ENCODE results near the gene MYCBP2.

Gene MYCBP2

DNA sequence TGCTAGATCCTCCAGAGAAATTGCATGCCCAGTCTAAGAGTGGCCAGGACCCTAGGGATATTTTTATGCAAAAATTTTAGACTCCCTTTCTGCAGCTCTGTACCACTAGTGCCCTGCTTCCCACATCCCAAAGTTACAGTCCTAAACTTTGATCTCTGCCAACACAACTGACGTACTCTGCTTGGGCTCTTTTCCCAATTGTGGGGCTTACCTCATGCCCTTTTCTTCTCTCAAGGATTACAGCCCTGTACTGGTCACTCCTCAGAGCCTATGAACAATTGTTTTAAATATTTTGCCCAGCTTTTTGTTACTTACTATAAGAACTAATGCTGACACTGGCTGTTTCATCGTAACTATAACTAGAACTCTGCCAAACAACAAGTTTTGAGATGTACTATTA, 242.1 kb downstream of the MYCBP2 start:
- no peak for DNase-seq

DNA sequence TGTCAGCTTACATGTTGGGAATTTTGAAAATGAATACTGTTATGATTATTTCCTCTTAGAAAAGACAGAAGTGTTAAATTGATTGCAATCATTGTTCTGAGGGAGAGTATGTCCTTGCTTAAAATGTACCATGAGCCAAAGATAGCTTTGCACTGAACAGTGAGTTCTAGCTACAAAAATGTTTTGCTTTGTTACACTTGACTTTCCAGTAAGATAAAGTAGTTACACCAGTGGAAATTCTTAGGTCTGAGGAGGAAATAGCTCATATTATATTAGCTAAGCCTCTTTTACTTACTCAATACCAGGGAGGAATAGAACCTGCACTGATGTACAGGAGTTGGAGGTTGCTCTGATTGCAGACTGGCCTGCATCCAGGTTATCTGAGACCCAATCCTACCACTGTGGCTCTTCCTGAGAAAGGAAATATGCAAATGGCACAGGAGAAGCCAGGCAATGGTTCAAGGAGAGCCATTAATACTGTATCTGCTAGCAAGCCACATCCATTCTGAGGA, 246.9 kb downstream of the MYCBP2 start:
- no peak for DNase-seq

DNA sequence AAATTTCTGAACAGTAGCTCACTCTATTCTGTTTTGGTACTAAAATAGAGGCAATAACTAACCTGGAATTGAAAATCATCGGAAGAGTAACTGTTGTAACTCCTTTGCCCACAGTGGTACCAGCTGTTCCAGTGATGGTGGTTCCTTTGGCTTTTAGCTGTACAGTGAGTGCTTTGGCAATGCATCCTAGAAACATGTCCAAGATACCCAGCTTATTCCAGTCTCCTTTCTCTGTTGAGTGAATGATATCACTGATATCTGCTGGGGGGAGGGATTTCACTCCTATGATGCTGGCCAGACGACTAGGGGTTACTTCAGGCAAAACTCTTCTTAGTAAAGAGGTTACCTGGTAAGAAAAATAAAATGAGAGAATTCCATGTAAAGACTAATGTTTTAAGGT, 259.4 kb downstream of the MYCBP2 start:
- DNase-seq: no peak

DNA sequence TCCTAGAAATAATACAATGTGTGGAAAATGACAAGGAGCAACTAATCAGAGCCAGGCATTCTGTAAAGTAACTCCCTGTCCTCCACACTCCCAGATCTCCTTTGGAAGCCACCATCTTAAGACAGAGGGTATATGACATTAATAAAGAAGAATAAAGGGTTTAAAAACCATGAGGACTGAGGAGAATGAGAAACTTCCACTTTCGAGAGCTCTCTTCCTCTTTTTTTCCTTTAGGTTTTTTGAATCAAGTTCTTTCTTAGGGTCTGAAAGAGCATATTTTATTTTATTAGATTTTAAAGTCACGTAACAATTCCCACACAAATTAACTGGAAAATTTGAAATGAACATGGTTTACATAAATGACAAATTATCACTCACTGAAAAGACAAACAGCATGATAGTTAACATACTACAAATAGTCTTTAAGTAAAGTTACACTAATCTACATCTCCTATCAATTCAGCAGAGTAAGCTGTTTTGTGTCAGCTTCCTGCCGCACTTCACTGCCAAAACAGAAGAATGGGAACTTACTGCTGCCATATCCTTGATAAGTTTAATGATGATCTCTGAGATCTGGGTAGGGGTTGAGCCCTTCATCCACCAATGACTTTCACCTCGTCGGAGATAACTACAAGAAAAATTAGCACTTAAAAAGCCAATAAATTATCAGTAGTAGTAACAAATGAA, 261.3 kb downstream of the MYCBP2 start:
- DNase-seq: no peak

DNA sequence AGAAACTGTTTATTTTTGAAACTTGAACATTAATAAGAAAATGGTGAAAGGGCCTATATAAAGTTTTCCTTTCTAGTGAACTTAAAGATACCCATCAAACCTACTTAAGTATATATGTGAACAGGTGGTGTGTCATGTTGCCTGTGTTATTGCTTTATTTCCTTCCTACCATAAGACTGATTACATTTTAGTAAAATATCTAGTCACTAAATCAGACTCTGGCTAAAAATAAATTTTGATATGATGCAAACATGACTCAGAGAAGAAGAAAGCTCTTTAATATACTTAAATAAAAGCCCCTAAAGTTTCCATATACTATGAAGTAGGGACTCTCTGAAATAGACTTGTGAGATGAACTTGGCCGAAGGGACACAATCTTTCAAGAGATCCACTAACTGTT, 264.8 kb downstream of the MYCBP2 start:
- DNase-seq: no peak

- DNase-seq: no peak
Measured at GRCh38 chr13:77061362-77061761, 265.5 kb downstream of the MYCBP2 start.

- no peak for DNase-seq
Measured at GRCh38 chr13:77056886-77057285, 270.0 kb downstream of the MYCBP2 start.

GRCh38 chr13:77056382-77056781, 270.5 kb downstream of the MYCBP2 start:
- no peak for DNase-seq

DNA sequence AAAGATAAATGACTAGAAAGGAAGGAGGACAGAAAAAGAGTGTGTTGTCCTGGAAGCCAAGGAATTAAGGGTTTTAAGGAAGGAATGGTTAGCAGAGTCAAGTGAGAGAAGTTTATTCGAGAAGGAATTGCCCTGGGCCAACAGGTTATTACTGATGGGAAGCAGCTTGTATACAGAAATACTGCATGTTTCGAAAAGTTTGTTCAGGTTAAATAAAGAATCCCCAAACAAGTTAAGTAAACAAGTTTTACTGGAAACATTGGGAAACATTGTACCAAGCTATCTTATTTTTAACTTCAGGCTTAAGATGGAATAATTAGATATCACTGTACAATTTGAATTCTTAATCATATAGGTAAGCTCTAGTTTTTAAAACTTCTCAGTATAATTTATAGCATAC, 271.7 kb downstream of the MYCBP2 start:
- no peak for DNase-seq

DNA sequence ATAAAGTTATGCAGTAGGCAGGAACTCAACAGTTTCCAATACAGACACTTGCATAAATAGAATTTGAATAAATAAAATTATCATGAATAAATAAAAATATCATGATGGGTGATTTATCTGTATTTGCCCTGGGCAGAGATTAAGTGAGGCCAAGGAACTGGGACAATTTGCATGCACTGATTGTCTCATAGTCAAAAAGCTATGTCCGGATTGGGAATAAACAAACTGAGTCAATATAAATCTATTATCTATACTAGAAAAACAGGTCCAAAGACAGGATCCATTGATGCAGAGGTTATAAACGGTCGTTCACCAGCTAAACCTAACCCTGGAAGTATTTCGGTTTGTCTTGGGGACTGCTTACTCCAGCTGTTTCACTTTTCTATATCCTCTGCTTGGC, 273.7 kb downstream of the MYCBP2 start:
- DNase-seq: no peak

DNA sequence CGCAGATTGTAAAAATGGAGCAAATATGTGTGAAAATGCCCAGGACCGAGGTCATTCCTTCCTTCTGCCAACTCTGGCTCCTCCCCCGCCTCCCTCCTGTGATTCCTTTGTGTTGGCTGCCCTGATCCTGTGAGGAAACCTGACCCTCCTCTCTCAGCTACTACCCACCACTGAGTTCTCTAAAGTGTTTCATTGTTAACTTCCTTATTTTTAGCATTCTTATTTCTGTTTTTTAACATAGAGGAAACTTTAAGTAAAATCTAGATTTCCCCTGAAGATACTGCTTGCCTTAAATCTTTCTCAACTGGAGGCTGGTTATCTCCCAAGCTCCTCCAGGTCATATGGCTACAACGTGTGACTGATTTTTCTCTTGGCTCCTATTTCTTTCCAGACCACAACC, 278.2 kb downstream of the MYCBP2 start:
- DNase-seq: no peak

DNA sequence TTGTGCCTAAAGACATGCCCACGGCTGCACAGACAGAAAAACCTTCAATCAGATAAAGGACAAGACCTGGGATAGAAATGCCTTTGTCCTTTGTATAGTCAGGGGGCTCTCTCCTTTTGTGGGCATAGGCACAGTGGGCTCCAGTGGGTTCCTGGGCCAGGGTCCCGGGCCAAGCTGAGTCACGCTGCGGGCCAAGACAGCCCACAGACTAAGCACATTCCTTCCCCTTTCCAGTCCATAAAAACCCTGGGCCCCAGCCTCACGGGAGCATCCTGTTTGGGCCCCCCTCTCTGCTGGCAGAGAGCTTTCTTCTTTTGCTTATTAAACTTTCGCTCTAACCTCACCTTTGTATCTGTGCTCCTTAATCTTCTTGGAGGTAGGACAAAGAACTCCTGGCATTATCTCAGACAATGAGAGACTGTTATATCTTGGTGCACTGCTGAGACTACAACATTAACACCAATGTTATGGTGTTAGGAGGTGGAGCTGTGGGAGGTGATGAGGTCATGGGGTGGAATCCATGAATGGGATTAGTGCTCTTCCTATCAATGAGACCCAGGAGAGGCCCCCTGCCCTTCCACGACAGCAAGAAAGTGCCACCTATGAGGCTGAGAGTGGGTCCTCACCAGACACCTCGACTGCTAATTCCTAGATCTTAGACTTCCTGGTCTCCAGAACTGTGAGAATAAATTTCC, 279.1 kb downstream of the MYCBP2 start:
- no peak for DNase-seq

DNA sequence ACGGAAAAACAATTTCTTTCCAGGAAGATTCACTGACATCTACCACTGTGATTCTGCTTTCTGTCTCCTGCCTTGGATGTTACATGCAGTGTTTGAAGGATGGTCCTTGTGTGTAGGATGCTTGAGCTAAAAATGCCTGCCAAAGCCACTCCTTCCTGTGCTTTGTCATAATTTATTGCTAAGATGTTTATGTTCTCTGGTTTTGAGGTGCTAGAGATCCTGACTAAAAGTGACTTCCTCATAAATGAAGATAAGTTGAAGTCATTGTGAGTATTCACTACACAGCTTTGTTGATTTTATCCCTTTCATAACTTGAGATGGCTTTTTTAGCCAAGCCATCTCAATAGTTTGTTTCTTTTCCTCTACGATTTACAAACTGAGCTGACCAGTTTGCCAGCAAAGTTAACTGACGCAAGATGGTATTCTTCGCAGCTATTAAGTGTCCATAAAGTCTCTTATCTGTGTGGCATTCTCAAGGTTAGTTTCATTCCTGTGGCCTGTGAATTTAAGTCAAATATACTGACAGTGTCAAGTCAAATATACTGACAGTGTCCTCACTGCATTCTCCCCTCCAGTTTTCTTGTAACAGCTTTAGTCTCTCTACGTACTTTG, 284.2 kb downstream of the MYCBP2 start:
- DNase-seq: no peak

DNA sequence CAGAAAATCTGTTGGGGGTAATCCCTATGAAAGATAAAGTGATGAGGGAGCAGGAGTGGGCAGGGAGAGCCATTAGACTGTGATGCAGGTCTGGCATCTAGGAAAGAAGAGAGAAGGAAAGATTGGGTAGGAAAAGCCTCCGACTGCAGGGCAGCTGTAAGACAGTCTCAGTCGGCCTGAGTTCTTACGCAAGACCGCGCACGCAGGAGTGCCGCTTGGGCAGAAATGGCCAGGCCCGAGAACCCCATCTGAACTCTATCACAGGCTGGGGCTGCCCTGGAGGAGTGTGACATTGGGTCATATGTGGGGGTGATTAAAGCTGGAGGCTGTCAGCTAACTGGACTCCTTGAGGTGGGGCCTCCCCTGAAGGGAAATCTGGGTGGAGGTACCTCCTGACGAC, 286.1 kb downstream of the MYCBP2 start:
- no peak for DNase-seq

DNA sequence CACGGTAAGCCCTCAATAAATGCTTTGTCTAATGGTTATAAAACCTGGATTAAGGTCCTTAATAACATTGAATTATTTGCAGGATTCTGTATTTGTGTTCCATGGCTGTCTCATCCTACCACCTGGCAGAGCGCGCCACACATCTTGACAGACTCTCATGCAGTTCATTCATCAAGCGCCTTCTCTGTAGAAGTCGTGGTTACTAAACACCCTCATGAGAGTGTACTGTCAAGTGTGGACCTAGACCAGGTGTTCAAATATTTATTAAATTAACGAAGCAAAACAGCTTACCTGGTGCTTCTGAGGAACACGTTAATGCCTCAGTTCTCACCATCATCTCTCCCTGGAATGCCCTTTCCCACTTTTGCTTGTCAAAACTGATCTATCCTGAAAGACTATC, 286.8 kb downstream of the MYCBP2 start:
- no peak for DNase-seq

DNA sequence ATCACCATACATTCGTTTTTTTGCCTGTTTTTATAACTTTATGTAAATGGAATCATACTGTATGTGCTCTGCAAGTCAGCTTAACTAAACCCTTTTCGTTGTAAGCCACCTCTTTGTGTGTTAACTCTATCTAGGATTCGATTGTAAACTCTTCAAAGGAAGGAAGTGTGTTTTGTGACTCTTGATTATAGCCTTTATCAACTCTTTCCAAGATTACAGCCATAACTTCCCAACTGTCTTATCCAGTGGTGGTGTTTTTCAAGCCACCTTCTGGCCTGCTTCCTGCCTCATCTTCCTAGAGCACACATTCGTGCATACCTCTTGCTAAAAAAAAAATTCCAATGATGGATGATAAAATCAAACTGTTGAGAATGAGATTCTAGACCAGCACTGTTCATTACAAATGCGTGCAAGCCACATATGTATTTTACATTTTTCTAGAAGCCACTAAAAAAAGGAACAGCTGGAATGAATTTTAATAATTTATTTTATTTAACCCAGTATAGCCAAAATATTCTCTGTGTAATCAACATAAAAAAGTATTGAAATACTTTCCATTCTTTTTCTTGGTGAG, 287.9 kb downstream of the MYCBP2 start:
- no peak for DNase-seq

DNA sequence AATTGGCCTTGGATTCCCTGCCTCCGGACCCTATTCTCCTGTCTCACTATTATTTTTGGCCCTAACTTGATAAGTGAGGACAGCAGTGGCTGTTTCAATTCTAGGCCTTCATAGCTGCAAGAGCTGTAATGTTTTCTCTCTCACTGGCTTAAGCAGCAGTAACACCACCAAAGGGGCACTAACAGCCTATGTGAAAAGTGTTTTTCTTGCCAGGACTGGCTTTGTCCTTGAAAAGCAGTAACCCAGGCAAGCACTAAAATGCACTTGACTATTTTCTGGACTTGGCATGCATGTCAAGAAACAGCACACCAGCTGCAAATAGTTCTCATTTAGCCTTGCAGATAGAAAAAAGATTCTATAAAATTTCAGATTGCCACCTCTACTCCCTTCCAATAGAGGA, 290.6 kb downstream of the MYCBP2 start:
- no peak for DNase-seq

DNA sequence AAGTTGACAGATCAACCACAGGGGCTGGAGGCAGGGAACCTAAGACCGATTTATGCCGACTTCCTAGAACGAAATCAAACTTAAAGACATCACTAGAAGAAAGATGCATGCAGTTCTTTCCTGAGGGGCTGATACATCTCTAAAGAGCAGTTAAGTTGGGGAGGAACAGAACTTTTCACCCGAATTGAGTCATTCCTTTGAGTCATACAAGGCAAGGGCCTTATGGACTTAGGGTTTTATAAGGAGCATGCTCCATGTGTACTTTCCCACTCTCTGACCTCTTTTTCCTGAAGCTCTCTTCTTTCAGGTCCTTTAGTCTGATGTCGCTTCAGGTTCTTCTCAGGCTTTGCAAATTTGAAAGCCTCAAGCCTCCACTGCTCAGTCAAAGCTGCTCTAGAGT, 292.0 kb downstream of the MYCBP2 start:
- peak; percentile 38 for DNase-seq

DNA sequence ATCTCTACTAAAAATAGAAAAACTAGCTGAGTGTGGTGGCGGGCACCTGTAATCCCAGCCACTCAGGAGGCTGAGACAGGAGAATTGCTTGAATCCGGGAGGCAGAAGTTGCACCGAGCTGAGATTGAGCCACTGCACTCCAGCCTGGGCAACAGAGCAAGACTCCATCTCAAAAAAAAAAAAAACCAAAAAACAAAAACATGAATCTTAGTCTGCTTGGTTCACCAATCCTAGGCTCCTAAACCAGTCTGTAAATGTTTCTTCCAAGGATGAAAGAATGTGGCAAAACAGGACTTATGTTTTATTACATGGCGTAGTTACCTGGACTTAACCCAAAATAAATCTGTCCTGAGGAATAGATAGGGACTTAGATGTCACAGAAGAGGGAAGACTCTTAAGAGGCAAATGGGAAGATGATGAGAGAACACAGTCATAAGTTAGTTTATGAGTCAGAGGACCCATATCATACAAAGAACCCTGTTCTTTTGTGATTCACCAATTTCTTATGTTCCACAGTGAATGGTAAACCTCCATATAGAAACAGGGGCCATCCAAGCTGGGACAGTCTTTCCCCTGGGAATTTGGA, 293.1 kb downstream of the MYCBP2 start:
- DNase-seq: no peak

- no peak for DNase-seq
Measured at GRCh38 chr13:77031656-77032243, 295.1 kb downstream of the MYCBP2 start.

- no peak for DNase-seq
Measured at GRCh38 chr13:77029436-77029835, 297.5 kb downstream of the MYCBP2 start.

DNA sequence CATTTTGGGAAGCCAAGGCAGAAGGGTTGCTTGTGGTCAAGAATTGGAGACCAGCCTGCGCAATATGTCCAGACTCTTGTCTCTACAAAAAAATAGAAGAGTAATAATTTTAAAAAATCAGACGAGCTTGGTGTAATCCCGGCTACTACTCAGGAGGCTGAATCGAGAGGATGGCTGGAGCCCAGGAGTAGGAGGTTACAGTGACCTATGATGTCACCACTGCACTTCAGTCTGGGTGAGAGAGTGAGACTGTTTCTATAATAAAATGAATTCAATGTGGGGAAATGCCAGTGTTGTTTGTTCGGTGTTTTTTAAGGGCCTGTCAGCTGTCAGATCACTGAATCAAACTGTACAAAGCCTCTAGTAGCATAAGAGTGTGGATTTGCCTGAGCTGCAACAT, 298.7 kb downstream of the MYCBP2 start:
- no peak for DNase-seq
